GM21737 (cell line): Measurements from ENCODE around the gene GRIK2.

Source experiments
- ATAC-seq: cut with Tn5 transposase; IDR thresholded peaks from one replicate; pipeline ENCODE4 v1.9.1; 2021; ENCODE audit warnings: mild to moderate bottlenecking, moderate library complexity; ENCODE audit not compliant: unreplicated experiment

The GRIK2 gene

GRCh38 chr6:101400326-101401135, 7.0 kb downstream of the GRIK2 start:
- no peak for ATAC-seq

- ATAC-seq: no peak
Observed at GRCh38 chr6:101401171-101401570, 7.7 kb downstream of the GRIK2 start.

- no peak for ATAC-seq
Observed at GRCh38 chr6:101401792-101402621, 8.5 kb downstream of the GRIK2 start.

- no peak for ATAC-seq
Observed at GRCh38 chr6:101402622-101403031, 9.1 kb downstream of the GRIK2 start.

- ATAC-seq: no peak
Observed at GRCh38 chr6:101403216-101403945, 9.9 kb downstream of the GRIK2 start.

- ATAC-seq: no peak
Observed at GRCh38 chr6:101404775-101405174, 11.3 kb downstream of the GRIK2 start.

GRCh38 chr6:101413773-101414172, 20.3 kb downstream of the GRIK2 start:
- ATAC-seq: no peak

- no peak for ATAC-seq
Observed at GRCh38 chr6:101417900-101418299, 24.4 kb downstream of the GRIK2 start.

- ATAC-seq: no peak
Observed at GRCh38 chr6:101422251-101422650, 28.7 kb downstream of the GRIK2 start.

- ATAC-seq: no peak
Observed at GRCh38 chr6:101422811-101423210, 29.3 kb downstream of the GRIK2 start.

- no peak for ATAC-seq
Observed at GRCh38 chr6:101429270-101429669, 35.8 kb downstream of the GRIK2 start.

- ATAC-seq: no peak
Observed at GRCh38 chr6:101429845-101430244, 36.3 kb downstream of the GRIK2 start.

GRCh38 chr6:101433141-101433540, 39.6 kb downstream of the GRIK2 start:
- no peak for ATAC-seq

- no peak for ATAC-seq
Observed at GRCh38 chr6:101434601-101435000, 41.1 kb downstream of the GRIK2 start.

- ATAC-seq: no peak
Observed at GRCh38 chr6:101435038-101435437, 41.5 kb downstream of the GRIK2 start.

- ATAC-seq: no peak
Observed at GRCh38 chr6:101439790-101440189, 46.3 kb downstream of the GRIK2 start.

- ATAC-seq: no peak
Observed at GRCh38 chr6:101443315-101443714, 49.8 kb downstream of the GRIK2 start.

- ATAC-seq: no peak
Observed at GRCh38 chr6:101444717-101445116, 51.2 kb downstream of the GRIK2 start.

GRCh38 chr6:101445527-101445926, 52.0 kb downstream of the GRIK2 start:
- ATAC-seq: no peak

- no peak for ATAC-seq
Observed at GRCh38 chr6:101450901-101451300, 57.4 kb downstream of the GRIK2 start.

- ATAC-seq: no peak
Observed at GRCh38 chr6:101451981-101452380, 58.5 kb downstream of the GRIK2 start.
